ENCODE data around the gene IP6K3.

DNA sequence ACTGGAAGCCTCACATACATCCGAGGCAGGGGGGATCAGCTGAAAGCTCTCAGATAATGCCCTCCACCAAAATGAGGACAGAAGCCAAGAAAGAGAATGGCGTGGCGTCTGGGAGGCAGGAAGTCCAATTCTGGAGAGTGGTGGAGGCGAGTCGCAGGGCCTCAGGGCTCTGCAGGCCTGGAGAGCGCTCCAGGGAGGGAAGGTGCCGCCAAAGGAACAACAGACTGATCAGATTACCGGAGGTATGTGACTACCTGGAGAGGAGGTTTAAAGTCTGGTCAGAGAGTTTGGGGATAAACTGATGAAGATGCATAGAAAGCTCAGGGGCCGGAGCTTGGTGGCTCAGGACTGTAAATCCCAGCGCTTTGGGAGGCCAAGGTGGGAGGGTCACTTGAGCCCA lies 11.2 kb upstream of the IP6K3 start:
- TF ChIP-seq ZNF274 (IDR thresholded peaks at IDR 0.05; ENCODE audit: low read depth, low read length) (no peak), SUZ12 (IDR thresholded peaks at IDR 0.05; ENCODE audit: extremely low read depth, insufficient read depth, insufficient read length) (no peak)
